GM10266 (cell line): ENCODE data around the gene NSL1.
"Not testable (repeated sequence)": the region's sequence is repeated elsewhere in the genome, so short reads cannot be mapped to it uniquely, and the experiment has no call there.

Experiments used
- DNase-seq: peaks from one replicate; pipeline ENCODE4 v3.0.0; 2012; ENCODE audit errors: extremely low spot score
- TF ChIP-seq, protein P1 (sequence below): IDR thresholded peaks from 2 replicates; pipeline ENCODE4 v1.5.1; 2012; ENCODE audit warnings: mild to moderate bottlenecking, low read depth; ENCODE audit not compliant: control insufficient read depth, insufficient read depth; ENCODE audit errors: missing control alignments

NSL1 gene

GRCh38 chr1:212791676-212792395 lies at the start of gene NSL1, which contains the start of gene TATDN3:
TSS of gene NSL1 (minus strand) at chr1:212791777. CDS start at chr1:212791763, 14 bp downstream.
TSS of gene TATDN3 (plus strand) at chr1:212791894. CDS start at chr1:212791922, 28 bp downstream.
- peak; percentile 76 for DNase-seq
- TF ChIP-seq, protein P1, sequence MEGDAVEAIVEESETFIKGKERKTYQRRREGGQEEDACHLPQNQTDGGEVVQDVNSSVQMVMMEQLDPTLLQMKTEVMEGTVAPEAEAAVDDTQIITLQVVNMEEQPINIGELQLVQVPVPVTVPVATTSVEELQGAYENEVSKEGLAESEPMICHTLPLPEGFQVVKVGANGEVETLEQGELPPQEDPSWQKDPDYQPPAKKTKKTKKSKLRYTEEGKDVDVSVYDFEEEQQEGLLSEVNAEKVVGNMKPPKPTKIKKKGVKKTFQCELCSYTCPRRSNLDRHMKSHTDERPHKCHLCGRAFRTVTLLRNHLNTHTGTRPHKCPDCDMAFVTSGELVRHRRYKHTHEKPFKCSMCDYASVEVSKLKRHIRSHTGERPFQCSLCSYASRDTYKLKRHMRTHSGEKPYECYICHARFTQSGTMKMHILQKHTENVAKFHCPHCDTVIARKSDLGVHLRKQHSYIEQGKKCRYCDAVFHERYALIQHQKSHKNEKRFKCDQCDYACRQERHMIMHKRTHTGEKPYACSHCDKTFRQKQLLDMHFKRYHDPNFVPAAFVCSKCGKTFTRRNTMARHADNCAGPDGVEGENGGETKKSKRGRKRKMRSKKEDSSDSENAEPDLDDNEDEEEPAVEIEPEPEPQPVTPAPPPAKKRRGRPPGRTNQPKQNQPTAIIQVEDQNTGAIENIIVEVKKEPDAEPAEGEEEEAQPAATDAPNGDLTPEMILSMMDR: no peak

GRCh38 chr1:212838145-212838544 lies 46.6 kb upstream of the NSL1 start:
- TF ChIP-seq, protein P1: no peak
- DNase-seq: no peak

GRCh38 chr1:212833211-212834207 lies 41.9 kb upstream of the NSL1 start:
- not testable (repeated sequence) for DNase-seq

- DNase-seq: no peak
- TF ChIP-seq, protein P1: no peak
Measured at GRCh38 chr1:212828395-212828794, 36.8 kb upstream of the NSL1 start.

GRCh38 chr1:212827831-212828278 lies 36.3 kb upstream of the NSL1 start:
- no peak for DNase-seq
- TF ChIP-seq, protein P1: no peak

DNA sequence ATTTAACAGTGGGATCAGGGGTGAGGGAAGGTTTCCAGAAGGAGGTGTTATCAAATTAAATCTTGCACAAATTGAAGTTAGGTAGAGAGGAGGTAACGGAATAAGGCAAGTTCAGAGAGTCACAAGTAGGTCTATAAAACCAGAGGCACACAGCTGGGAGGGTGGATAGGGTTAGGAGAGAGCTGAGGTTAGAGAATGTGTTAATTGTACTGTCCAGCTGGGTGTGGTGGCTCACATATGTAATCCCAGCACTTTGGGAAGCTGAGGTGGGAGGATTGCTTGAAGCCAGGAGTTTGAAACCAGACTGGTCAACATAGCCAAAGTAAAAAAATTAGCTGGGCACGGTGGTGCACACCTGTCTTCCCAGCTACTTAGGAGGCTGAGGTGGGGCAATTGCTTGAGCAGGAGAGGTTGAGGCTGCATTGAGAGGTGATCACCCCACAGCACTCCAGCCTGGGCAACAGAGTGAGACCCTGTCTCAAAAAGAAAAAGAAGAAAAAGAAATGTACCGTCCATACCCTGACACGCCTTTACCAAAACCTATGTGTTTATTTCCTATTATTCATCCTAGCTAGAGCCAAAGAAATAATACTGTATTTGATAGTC lies 35.7 kb upstream of the NSL1 start:
- TF ChIP-seq, protein P1: no peak
- DNase-seq: no peak

DNA sequence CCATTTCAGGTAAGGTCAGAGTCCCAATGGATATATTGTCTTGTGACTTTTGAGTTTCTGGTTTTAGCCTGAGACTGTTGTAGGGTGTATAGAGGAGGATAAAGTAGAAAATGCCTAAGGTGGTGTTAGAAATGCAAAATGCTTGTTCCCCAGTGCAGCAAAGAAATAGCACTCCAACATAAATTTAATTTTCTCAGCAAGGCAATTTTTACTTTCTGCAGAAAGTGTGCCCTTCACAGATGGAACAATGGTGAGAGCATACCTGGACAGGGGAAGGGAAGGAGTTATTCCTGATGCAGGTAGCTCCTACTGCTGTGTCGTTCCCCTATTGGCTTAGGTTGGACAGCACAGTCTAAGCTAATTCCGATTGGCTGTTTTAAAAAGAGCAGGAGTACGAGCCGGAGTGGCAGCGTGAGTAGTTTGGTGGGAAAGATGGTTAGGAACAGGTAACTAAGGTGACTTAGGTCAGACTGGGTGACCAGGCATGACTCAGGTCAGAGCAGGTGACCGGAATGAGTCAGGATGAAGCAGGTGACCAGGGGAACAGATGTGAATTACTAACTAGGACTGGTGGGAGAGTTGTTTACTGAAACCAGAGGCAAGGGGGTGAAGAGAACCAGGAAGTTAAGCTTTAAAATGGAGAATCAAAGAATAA lies 34.3 kb upstream of the NSL1 start:
- no peak for DNase-seq
- TF ChIP-seq, protein P1: no peak
